Measurements from ENCODE around the gene SIAE. TPM values are rescaled to one million over a fixed set of nuclear protein-coding genes. Genes with fewer than 3 reads are reported as not detected.

Gene SIAE
- total and polyA plus RNA-seq, 2 of the 8 experiments (the other 6 are each of a cell fraction or from before 2014, with no cell fraction given): 2.3 to 3.7 TPM

GRCh38 chr11:124716591-124716990 lies 43.1 kb upstream of the SIAE start:
- ChIA-PET CTCF (ENCODE audit: partially characterized antibody) (interaction anchor here (1.0 to 1.3 kb wide), 6 partner anchors 22 to 77 kb away, joined by 3 to 6 read pairs (median 3); partner anchors contain the start of gene ESAM), POLR2A (ENCODE audit: partially characterized antibody) (interaction anchor here (0.8 kb wide), 1 partner anchor 22 kb away, joined by 3 read pairs; no protein-coding TSS in a partner anchor)
- 56% methylated on average over 3 of the region's 3 CpGs; no CpG with 5 or more reads in 1 of the 2 experiments for WGBS, 2 experiments (ENCODE audit: extremely low coverage in 1 of 2, insufficient coverage in 1 of 2, insufficient read length in 1 of 2, insufficient replicate concordance in 2 of 2, low coverage in 1 of 2, low lambda C conversion rate in 2 of 2, missing lambda C conversion rate in 1 of 2)
- TF ChIP-seq RAD21 (IDR thresholded peaks at IDR 0.05 in 1 of 2, conservative IDR thresholded peaks at IDR 0.05 in 1 of 2; ENCODE audit: low read depth in 2 of 2, low read length in 2 of 2): no peak
- no peak for TF ChIP-seq CBX5 (IDR thresholded peaks at IDR 0.05; ENCODE audit: low read depth, low read length)
- no peak for TF ChIP-seq SRF (IDR thresholded peaks at IDR 0.05; ENCODE audit: low read depth, low read length)
- TF ChIP-seq MAFK (IDR thresholded peaks at IDR 0.05; ENCODE audit: low read depth, low read length): no peak
- TF ChIP-seq TEAD4 (IDR thresholded peaks at IDR 0.05; ENCODE audit: low read depth, low read length): no peak
- TF ChIP-seq GTF2F1 (IDR thresholded peaks at IDR 0.05; ENCODE audit: borderline replicate concordance, low read depth, low read length): no peak
- TF ChIP-seq EZH2 (IDR thresholded peaks at IDR 0.05; ENCODE audit: low read depth, low read length, severe bottlenecking): no peak
- TF ChIP-seq, protein P1, sequence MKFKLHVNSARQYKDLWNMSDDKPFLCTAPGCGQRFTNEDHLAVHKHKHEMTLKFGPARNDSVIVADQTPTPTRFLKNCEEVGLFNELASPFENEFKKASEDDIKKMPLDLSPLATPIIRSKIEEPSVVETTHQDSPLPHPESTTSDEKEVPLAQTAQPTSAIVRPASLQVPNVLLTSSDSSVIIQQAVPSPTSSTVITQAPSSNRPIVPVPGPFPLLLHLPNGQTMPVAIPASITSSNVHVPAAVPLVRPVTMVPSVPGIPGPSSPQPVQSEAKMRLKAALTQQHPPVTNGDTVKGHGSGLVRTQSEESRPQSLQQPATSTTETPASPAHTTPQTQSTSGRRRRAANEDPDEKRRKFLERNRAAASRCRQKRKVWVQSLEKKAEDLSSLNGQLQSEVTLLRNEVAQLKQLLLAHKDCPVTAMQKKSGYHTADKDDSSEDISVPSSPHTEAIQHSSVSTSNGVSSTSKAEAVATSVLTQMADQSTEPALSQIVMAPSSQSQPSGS (IDR thresholded peaks at IDR 0.05; ENCODE audit: low read length): no peak
- TF ChIP-seq RFX5 (IDR thresholded peaks at IDR 0.05; ENCODE audit: borderline replicate concordance, low read depth, low read length): no peak
- no peak for TF ChIP-seq KDM4A (IDR thresholded peaks at IDR 0.05; ENCODE audit: low read depth, low read length, severe bottlenecking)
- TF ChIP-seq EP300 (IDR thresholded peaks at IDR 0.05; ENCODE audit: borderline replicate concordance in 1 of 2, low read depth in 2 of 2, low read length in 2 of 2): no peak
- no peak for TF ChIP-seq CHD1 (IDR thresholded peaks at IDR 0.05; ENCODE audit: low read depth, low read length)

More at GRCh38 chr11:124716591-124716990, 43.1 kb upstream of the SIAE start:
- Histone ChIP-seq H3K18ac (ENCODE audit: extremely low read depth, low read length) (no peak overlapping the region), H2AFZ (ENCODE audit: low read length) (no peak overlapping the region), H3K4me3 (ENCODE audit: extremely low read depth in 1 of 4, insufficient read depth in 2 of 4, low read depth in 3 of 4, low read length in 4 of 4) (no peak overlapping the region), H3K56ac (replicated peaks; ENCODE audit: insufficient read length, low read depth, low read length) (no peak overlapping the region), H3K4ac (replicated peaks; ENCODE audit: insufficient read length, low read depth, low read length) (no peak overlapping the region), H3K4me1 (replicated peaks in 1 of 4; ENCODE audit: control insufficient read depth in 3 of 4, insufficient read depth in 4 of 4, low read length in 3 of 4) (peaks cover 0 to 5% (median 3%) of the 10 kb centered on the region in 4 experiments; a peak in 5 of 7 replicates), H2BK5ac (ENCODE audit: low read depth, low read length) (no peak overlapping the region), H3K27me3 (replicated peaks in 1 of 4; ENCODE audit: control insufficient read depth in 3 of 4, extremely low read depth in 1 of 4, insufficient read depth in 3 of 4, low read length in 3 of 4) (peaks cover 42 to 66% (median 62%) of the 10 kb centered on the region in 4 experiments), H4K91ac (replicated peaks; ENCODE audit: insufficient read length, low read length) (no peak overlapping the region), H3K23me2 (ENCODE audit: low read depth, low read length) (peaks cover 8% of the 10 kb centered on the region), H2BK20ac (ENCODE audit: low read length) (no peak overlapping the region), H3K14ac (ENCODE audit: insufficient read length) (no peak overlapping the region), H4K5ac (ENCODE audit: insufficient read length, low read depth, low read length) (no peak overlapping the region), H3K79me1 (ENCODE audit: low read depth, low read length) (no peaks in the 10 kb centered on the region), H4K20me1 (replicated peaks in 1 of 2; ENCODE audit: control insufficient read depth in 1 of 2, insufficient read depth in 2 of 2, low read length in 2 of 2) (no peaks in the 10 kb centered on the region), H2AK5ac (ENCODE audit: low read depth, low read length) (no peak overlapping the region), H3K4me2 (ENCODE audit: insufficient read depth in 1 of 2, low read depth in 2 of 2, low read length in 2 of 2) (no peak overlapping the region), H3K27ac (ENCODE audit: low read depth, low read length) (no peak overlapping the region), H2BK15ac (ENCODE audit: low read length) (no peak overlapping the region), H3K79me2 (ENCODE audit: control insufficient read depth in 1 of 2, insufficient read depth in 2 of 2, low read length in 2 of 2) (no peaks in the 10 kb centered on the region), H3K36me3 (ENCODE audit: control insufficient read depth in 2 of 4, insufficient read depth in 4 of 4, low read length in 3 of 4) (no peaks in the 10 kb centered on the region), H3K9me3 (ENCODE audit: insufficient read depth in 2 of 2, low read depth in 1 of 2, low read length in 1 of 2) (no peaks in the 10 kb centered on the region), H2BK12ac (ENCODE audit: low read depth, low read length) (no peak overlapping the region), H3K9ac (replicated peaks in 1 of 4; ENCODE audit: extremely low read depth in 1 of 4, low read depth in 3 of 4, low read length in 3 of 4) (no peak overlapping the region), H3K23ac (ENCODE audit: insufficient read length) (no peak overlapping the region), H4K8ac (ENCODE audit: extremely low read depth, insufficient read depth, low read length) (no peak overlapping the region), H2BK120ac (replicated peaks; ENCODE audit: low read depth, low read length) (no peak overlapping the region)
- no peak for DNase-seq (ENCODE audit: low read depth in 1 of 2, low spot score in 2 of 2)
- no peak for FAIRE-seq
